GM20000 (cell line): Measurements from ENCODE around the gene EXT2.

ENCODE experiments used
- DNase-seq: peaks from one replicate; pipeline ENCODE4 v3.0.0; 2012; ENCODE audit warnings: low spot score
- CTCF ChIP-seq: IDR thresholded peaks from 2 replicates; pipeline ENCODE4 v1.5.1; 2012; ENCODE audit warnings: mild to moderate bottlenecking, control low read depth; ENCODE audit errors: extremely low read depth, missing control alignments

EXT2 gene

DNA sequence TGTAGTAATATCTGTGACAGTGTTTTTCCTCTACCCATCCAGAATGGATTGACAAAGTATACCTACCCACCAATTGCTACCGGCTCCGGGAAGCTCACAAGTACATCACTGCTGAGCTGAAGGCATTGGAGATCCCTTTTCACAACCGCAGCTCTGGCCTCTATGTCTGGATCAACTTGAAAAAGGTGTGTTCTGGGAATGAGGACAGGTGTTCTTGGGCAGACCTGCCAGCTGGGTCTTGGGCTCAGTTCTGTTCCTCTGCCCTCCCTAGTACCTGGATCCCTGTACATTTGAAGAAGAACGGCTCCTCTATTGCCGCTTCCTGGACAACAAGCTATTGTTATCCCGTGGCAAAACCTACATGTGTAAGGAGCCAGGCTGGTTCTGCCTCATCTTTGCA, 37.2 kb upstream of the EXT2 start:
- no peak for TF ChIP-seq CTCF
- no peak for DNase-seq

- DNase-seq: no peak
- TF ChIP-seq CTCF: no peak
Observed at GRCh38 chr11:44065161-44065661, 30.3 kb upstream of the EXT2 start.

DNA sequence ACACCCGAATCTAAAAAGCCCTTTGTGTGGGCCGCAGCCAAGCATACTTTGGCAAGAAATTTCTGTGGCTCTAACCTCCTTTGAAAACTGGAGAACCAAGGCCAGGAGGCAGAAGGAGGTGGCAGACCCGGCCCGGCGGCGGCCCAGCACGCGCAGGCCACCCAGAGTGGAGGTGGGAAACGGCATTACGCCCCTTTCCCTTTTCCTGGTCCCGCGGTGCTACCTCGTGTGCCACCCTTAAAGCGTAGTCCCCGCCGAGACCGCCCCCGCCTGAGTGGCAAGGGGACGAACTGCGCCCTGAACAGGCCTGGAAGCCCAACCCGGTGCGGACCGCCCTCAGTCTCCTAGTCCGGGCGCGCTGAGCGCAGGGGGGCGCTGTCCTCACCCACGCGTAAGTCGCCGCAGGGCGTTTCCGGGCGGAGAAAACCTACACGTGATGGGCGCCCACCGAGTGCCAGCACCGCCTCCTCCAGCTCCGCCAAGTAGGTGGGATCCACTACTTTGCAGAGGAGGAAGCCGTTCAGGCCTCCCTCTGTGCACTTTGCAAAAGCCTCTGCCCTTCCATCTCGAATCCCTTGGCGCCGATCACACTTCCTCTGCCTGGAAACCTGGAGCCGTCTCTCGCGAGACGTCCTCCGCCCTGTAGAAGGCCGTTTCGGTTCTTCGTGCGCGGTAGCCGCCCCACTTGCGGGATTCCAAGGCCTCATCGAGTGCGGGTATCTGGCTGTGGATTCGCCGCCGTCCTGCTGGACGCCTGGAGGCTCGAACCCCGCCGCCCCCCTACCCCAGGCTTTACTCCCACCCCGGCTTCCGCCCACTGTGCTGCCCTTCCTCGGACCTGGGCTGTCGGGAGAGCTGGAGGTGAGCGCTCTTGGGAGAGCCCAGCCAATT, 29.4 kb upstream of the EXT2 start, which contains the start of gene ACCS:
ACCS (plus strand) TSS at position 430 of the 891 bp plus-strand sequence. CDS start 1,358 bp downstream, outside the sequence.
- DNase-seq: peak; percentile 88

GRCh38 chr11:44066732-44067141, 28.7 kb upstream of the EXT2 start:
- DNase-seq: peak; percentile 25
- TF ChIP-seq CTCF: no peak

More for the DNA sequence above, 29.4 kb upstream of the EXT2 start, which contains the start of gene ACCS:
- TF ChIP-seq CTCF: peak; percentile 85

GRCh38 chr11:44067266-44067665, 28.2 kb upstream of the EXT2 start:
- no peak for TF ChIP-seq CTCF

DNA sequence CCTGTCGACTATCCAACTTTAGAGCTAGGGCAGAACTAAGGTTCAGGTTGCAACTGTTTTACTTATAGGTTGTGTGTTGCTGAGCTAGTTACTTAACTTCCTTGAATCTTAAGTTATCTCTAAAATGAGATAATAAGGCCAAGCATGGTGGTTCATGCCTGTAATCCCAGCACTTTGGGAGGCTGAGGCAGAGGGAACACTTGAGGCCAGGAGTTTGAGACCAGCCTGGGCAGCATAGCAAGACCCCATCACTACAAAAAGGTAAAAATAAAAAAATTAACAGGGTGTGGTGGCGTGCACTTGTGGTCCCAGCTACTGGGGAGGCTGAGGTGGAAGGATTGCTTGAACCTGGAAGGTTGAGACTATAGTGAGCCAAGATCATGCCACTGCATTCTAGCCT, 27.3 kb upstream of the EXT2 start:
- no peak for TF ChIP-seq CTCF
- DNase-seq: no peak

More at GRCh38 chr11:44067266-44067665, 28.2 kb upstream of the EXT2 start:
- no peak for DNase-seq

DNA sequence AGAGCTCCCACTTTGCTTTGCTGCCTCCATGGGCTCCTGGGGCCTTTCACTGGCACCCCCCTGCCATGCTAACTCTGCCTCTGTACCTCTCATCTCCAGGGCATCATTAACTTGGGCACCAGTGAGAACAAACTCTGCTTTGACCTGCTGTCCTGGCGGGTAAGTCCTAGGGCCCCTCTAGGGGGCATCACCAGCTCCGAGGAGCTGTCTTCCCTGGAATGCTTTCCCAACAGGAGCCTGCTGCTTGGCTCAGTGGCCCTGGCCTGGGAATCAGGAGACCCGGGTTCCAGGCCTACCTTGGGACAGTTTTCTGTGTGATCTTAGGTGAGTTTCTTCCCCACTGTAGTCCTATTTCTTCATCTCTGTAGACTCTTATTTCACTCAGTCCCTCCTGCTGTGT, 24.3 kb upstream of the EXT2 start:
- no peak for DNase-seq
- no peak for TF ChIP-seq CTCF
